ENCODE results near the gene BRINP1. TPM values are rescaled to one million over a fixed set of nuclear protein-coding genes. Genes with fewer than 3 reads are reported as not detected.
A peak's percentile ranks its signal among the peaks of the same experiment; 100 is the strongest.

BRINP1 gene
- total RNA-seq, 4 donors from 2014 or later = 1.3 TPM; not detected in 3

DNA sequence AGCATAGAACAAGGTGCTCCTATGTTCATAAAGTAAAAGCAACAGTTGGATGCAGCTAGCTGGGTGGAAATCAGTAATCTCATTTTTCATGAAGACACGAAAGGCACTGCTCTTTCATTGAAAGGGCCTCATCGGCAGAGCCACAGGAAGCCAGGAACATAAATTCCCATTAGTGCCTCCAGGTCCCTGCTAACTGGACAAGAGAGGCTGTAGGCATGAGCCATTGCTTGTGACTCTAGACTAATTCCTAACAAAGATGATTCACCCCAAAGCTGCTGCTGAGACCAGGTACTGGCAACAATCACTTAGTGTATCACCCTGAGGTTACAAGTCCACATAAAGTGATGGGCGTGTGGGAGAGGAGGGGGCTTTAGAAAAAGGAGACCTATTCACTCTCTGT lies 141.8 kb downstream of the BRINP1 start:
- TF ChIP-seq, protein P1, sequence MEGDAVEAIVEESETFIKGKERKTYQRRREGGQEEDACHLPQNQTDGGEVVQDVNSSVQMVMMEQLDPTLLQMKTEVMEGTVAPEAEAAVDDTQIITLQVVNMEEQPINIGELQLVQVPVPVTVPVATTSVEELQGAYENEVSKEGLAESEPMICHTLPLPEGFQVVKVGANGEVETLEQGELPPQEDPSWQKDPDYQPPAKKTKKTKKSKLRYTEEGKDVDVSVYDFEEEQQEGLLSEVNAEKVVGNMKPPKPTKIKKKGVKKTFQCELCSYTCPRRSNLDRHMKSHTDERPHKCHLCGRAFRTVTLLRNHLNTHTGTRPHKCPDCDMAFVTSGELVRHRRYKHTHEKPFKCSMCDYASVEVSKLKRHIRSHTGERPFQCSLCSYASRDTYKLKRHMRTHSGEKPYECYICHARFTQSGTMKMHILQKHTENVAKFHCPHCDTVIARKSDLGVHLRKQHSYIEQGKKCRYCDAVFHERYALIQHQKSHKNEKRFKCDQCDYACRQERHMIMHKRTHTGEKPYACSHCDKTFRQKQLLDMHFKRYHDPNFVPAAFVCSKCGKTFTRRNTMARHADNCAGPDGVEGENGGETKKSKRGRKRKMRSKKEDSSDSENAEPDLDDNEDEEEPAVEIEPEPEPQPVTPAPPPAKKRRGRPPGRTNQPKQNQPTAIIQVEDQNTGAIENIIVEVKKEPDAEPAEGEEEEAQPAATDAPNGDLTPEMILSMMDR (IDR thresholded peaks at IDR 0.05) = no peak
- TF ChIP-seq POLR2A (IDR thresholded peaks at IDR 0.05) = no peak
- Histone ChIP-seq H3K4me1 (no peaks in the 10 kb centered on the region), H3K9me3 (no peaks in the 10 kb centered on the region), H3K4me3 (no peak overlapping the region), H3K27me3 (no peaks in the 10 kb centered on the region), H3K36me3 (no peaks in the 10 kb centered on the region), H3K27ac (no peak overlapping the region)
- intact Hi-C loops (cut with DNase I; ENCODE audit: low total_unique reads) = no loop called here
- DNase-seq = no peak

DNA sequence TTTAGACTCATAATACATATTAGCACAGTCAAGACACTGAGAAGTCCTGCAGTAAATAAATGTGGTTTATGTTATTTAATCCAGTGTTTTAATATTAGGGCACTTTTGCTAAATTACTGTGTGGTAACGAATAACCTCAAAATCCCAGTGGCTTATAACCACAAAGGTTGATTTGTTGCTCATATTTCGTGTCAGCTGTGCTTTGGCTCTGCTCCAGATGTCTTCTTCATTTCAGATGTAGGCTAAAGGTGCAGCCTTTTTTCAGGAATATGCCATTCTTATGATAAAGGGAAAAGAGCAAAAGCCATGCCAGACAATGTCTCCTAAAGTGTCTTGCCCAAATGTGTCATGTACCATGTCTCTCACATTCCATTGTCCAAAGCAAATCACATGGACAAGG lies 144.8 kb downstream of the BRINP1 start:
- H3K27me3 ChIP-seq = no peaks in the 10 kb centered on the region
- no peak for DNase-seq
- H3K4me1 ChIP-seq = no peaks in the 10 kb centered on the region
- no peaks in the 10 kb centered on the region for H3K9me3 ChIP-seq
- no peak overlapping the region for H3K27ac ChIP-seq
- intact Hi-C loops (cut with DNase I; ENCODE audit: low total_unique reads) = no loop called here
- no peaks in the 10 kb centered on the region for H3K36me3 ChIP-seq
- TF ChIP-seq, protein P1 (IDR thresholded peaks at IDR 0.05) = no peak
- TF ChIP-seq POLR2A (IDR thresholded peaks at IDR 0.05) = no peak
- H3K4me3 ChIP-seq = no peak overlapping the region

DNA sequence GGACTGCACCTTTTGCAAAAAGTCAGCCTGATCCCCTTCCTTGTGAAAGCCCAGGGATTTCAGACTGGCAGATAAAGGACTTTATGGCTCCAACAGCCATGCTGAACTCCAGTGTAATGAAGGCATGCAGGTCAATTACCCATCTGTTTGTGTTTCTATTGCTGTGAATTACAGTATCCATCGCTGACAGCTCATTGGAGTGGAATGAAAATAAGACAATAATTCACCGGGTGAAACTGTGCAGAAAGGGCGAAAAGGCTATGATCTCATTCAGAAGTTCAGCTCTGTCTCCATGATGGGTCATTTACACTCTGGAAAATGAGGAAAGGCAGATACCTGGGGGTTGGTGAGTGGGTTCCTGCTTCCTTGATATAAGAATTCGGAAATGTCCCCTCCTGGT lies 148.0 kb downstream of the BRINP1 start:
- intact Hi-C loops (cut with DNase I; ENCODE audit: low total_unique reads) = no loop called here
- no peaks in the 10 kb centered on the region for H3K4me1 ChIP-seq

DNA sequence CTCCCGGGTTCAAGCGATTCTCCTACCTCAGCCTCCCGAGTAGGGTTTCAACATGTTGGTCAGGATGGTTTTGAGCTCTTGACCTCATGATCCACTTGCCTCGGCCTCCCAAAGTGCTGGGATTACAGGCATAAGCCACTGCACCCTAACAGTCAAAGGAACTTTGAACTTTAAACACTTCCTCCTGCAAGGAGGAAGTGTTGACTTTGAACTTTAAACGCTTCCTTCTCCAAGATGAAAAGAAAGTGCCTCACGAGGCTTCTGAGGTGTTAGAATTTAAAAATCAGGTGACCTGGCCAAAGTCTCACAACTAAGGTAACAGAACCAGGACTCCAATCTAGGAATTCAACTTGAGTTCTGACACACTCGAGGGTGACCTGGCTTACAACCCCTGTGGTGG lies 150.9 kb downstream of the BRINP1 start:
- TF ChIP-seq, protein P1 (IDR thresholded peaks at IDR 0.05) = no peak
- no peak for TF ChIP-seq POLR2A (IDR thresholded peaks at IDR 0.05)
- DNase-seq = no peak
- Histone ChIP-seq H3K4me3 (no peak overlapping the region), H3K27ac (no peak overlapping the region), H3K4me1 (no peaks in the 10 kb centered on the region), H3K36me3 (no peaks in the 10 kb centered on the region), H3K27me3 (no peaks in the 10 kb centered on the region), H3K9me3 (no peaks in the 10 kb centered on the region)
- intact Hi-C loops (cut with DNase I; ENCODE audit: low total_unique reads) = no loop called here

More for the DNA sequence above, 148.0 kb downstream of the BRINP1 start:
- Histone ChIP-seq H3K27me3 (no peaks in the 10 kb centered on the region), H3K36me3 (no peaks in the 10 kb centered on the region), H3K27ac (no peak overlapping the region), H3K4me3 (no peak overlapping the region), H3K9me3 (no peaks in the 10 kb centered on the region)
- no peak for DNase-seq
- no peak for TF ChIP-seq POLR2A (IDR thresholded peaks at IDR 0.05)

DNA sequence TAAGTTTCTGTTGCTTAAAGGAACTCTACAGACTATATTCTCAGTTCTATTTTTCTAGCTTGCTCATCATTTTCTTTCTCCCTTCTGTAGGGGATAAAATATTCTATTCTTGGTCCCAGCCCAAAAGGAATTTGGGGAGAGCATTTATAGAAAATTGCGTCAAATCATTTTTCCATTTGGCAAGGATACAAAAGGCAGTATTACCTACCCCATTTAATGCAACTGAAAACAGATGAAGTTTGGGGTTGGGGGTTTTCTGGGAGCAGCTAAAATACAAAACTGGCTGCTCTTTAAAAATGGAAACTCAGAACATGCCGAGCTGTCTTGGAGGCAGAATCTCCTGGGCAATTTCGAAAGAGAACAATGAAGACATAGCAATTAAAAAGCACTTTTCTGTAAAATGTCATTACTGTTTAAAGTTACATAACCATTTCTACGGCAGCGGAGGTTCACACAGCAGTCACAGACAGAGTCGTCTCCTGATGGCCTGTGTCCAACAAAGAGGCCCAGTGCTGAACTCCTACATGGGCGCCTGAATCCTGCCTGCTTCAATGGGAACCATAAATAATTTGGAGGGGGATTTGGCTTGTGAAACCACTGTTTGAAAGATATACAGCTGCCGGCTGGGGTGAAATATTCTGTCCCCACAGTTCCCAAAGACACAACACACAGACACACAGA lies 152.4 kb downstream of the BRINP1 start:
- no peaks in the 10 kb centered on the region for H3K4me1 ChIP-seq
- DNase-seq = peak in 1 of 2 donors; percentile 39
- TF ChIP-seq, protein P1 (IDR thresholded peaks at IDR 0.05) = no peak
- no peak for TF ChIP-seq POLR2A (IDR thresholded peaks at IDR 0.05)
- intact Hi-C loops (cut with DNase I; ENCODE audit: low total_unique reads) = no loop called here
- no peak overlapping the region for H3K4me3 ChIP-seq
- H3K36me3 ChIP-seq = no peaks in the 10 kb centered on the region
- H3K27ac ChIP-seq = no peak overlapping the region
- H3K27me3 ChIP-seq = no peaks in the 10 kb centered on the region
- no peaks in the 10 kb centered on the region for H3K9me3 ChIP-seq
